HEK293 (cell line): ENCODE results near the gene TRIM44.

ENCODE experiments used
- CTCF ChIA-PET: fragments of 350-600 bp; formaldehyde crosslinking; extraction: SDS; loops from one replicate; lab custom pipeline; 2021; ENCODE audit warnings: antibody characterized with exemption; lab: Yijun Ruan, JAX
- POLR2A ChIA-PET: fragments of 300-600 bp; formaldehyde crosslinking; extraction: SDS; loops from one replicate; lab custom pipeline; 2020; ENCODE audit warnings: antibody characterized with exemption, inconsistent platforms; lab: Yijun Ruan, JAX
- H3K27ac ChIP-seq: fragments of 200-500 bp; sonication (Bioruptor generic); 2 replicates; pipeline ENCODE4 v1.5.1; 2014; ENCODE audit warnings: low read depth, low read length, control low read depth, inconsistent platforms; ENCODE audit errors: extremely low read depth
- H3K36me3 ChIP-seq, 2 experiments: fragments of 200-500 bp in 1 of 2; sonication (Bioruptor generic) in 1 of 2; 1 replicate in 1 of 2; 2 replicates in 1 of 2; pipeline ENCODE4 v1.5.1; 2014 to 2017; ENCODE audit warnings: inconsistent platforms in 2 of 2, low read length in 2 of 2; ENCODE audit not compliant: control insufficient read depth in 2 of 2, insufficient read depth in 1 of 2
- H3K4me1 ChIP-seq: fragments of 200-500 bp; sonication (Bioruptor generic); 2 replicates; pipeline ENCODE4 v1.5.1; 2014; ENCODE audit warnings: mild to moderate bottlenecking, low read length, inconsistent platforms; ENCODE audit not compliant: control insufficient read depth, insufficient read depth
- H3K4me3 ChIP-seq: 2 replicates; pipeline ENCODE4 v1.5.1; 2011; ENCODE audit warnings: low read depth, mild to moderate bottlenecking, control low read depth, low read length, moderate library complexity
- H3K9me3 ChIP-seq: fragments of 200-500 bp; sonication (Bioruptor generic); 2 replicates; pipeline ENCODE4 v1.5.1; 2014; ENCODE audit warnings: low read depth, low read length, inconsistent platforms; ENCODE audit not compliant: control insufficient read depth, insufficient read depth
- BCL11A ChIP-seq: fragments of 450-650 bp; formaldehyde crosslinking; IDR thresholded peaks from 2 replicates; pipeline ENCODE4 v1.5.1; 2016; ENCODE audit warnings: low read depth, missing biosample characterization, missing genetic modification characterization
- GLIS1 ChIP-seq: fragments of 450-650 bp; formaldehyde crosslinking; IDR thresholded peaks from 2 replicates; pipeline ENCODE4 v1.5.1; 2016; ENCODE audit warnings: missing biosample characterization, missing genetic modification characterization
- KLF10 ChIP-seq: fragments of 450-650 bp; IDR thresholded peaks from 2 replicates; pipeline ENCODE4 v1.5.1; 2018; ENCODE audit warnings: missing biosample characterization, mild to moderate bottlenecking, missing genetic modification characterization
- KLF16 ChIP-seq: fragments of 450-650 bp; formaldehyde crosslinking; IDR thresholded peaks from 2 replicates; pipeline ENCODE4 v1.5.1; 2017; ENCODE audit warnings: missing biosample characterization, missing genetic modification characterization
- SETDB1 ChIP-seq: IDR thresholded peaks from one replicate; pipeline ENCODE4 v1.6.1; 2017; ENCODE audit warnings: mild to moderate bottlenecking, low read length, moderate library complexity, mixed read lengths; ENCODE audit not compliant: insufficient read length
- SP7 ChIP-seq: fragments of 450-650 bp; formaldehyde crosslinking; IDR thresholded peaks from 2 replicates; pipeline ENCODE4 v1.5.1; 2016; ENCODE audit warnings: missing biosample characterization, missing genetic modification characterization
- TRIM28 ChIP-seq: IDR thresholded peaks from 2 replicates; pipeline ENCODE4 v1.6.1; 2011; ENCODE audit warnings: low read length, control low read depth, borderline replicate concordance
- YY2 ChIP-seq: fragments of 450-650 bp; formaldehyde crosslinking; IDR thresholded peaks from 2 replicates; pipeline ENCODE4 v1.5.1; 2016; ENCODE audit warnings: missing biosample characterization, missing genetic modification characterization
- ZBTB7A ChIP-seq: fragments of 450-650 bp; formaldehyde crosslinking; IDR thresholded peaks from 2 replicates; pipeline ENCODE4 v1.5.1; 2016; ENCODE audit warnings: low read depth, missing biosample characterization, missing genetic modification characterization
- ZFHX2 ChIP-seq: fragments of 450-650 bp; formaldehyde crosslinking; conservative IDR thresholded peaks from 2 replicates; pipeline ENCODE4 v1.5.1; 2016; ENCODE audit warnings: missing biosample characterization, missing genetic modification characterization
- ZNF16 ChIP-seq: fragments of 450-650 bp; formaldehyde crosslinking; IDR thresholded peaks from 2 replicates; pipeline ENCODE4 v1.5.1; 2016; ENCODE audit warnings: low read depth, missing biosample characterization, missing genetic modification characterization
- ZNF184 ChIP-seq: fragments of 450-650 bp; IDR thresholded peaks from 2 replicates; pipeline ENCODE4 v1.5.1; 2018; ENCODE audit warnings: missing biosample characterization, mild to moderate bottlenecking, missing genetic modification characterization
- ZNF214 ChIP-seq: fragments of 450-650 bp; formaldehyde crosslinking; IDR thresholded peaks from 2 replicates; pipeline ENCODE4 v1.5.1; 2017; ENCODE audit warnings: missing biosample characterization, mild to moderate bottlenecking, missing genetic modification characterization, borderline replicate concordance
- ZNF423 ChIP-seq: fragments of 450-650 bp; formaldehyde crosslinking; IDR thresholded peaks from 2 replicates; pipeline ENCODE4 v1.5.1; 2016; ENCODE audit warnings: missing biosample characterization, missing genetic modification characterization
- ZNF530 ChIP-seq: fragments of 450-650 bp; formaldehyde crosslinking; IDR thresholded peaks from 2 replicates; pipeline ENCODE4 v1.5.1; 2016; ENCODE audit warnings: low read depth, missing biosample characterization, missing genetic modification characterization
- ZNF626 ChIP-seq: fragments of 450-650 bp; sonication (Bioruptor Pico); formaldehyde crosslinking; IDR thresholded peaks from 2 replicates; pipeline ENCODE4 v1.5.1; 2018; ENCODE audit warnings: missing biosample characterization, missing genetic modification characterization, inconsistent platforms
- ZNF658 ChIP-seq: fragments of 450-650 bp; formaldehyde crosslinking; IDR thresholded peaks from 2 replicates; pipeline ENCODE4; 2016; ENCODE audit warnings: missing biosample characterization, missing genetic modification characterization
- ZNF76 ChIP-seq: fragments of 450-650 bp; formaldehyde crosslinking; IDR thresholded peaks from 2 replicates; pipeline ENCODE4; 2016; ENCODE audit warnings: low read depth, missing biosample characterization, missing genetic modification characterization, borderline replicate concordance
- ZXDB ChIP-seq: fragments of 450-650 bp; formaldehyde crosslinking; IDR thresholded peaks from 2 replicates; pipeline ENCODE4 v1.5.1; 2016; ENCODE audit warnings: missing biosample characterization, missing genetic modification characterization
- TF ChIP-seq, protein P1 (sequence below): fragments of 450-650 bp; formaldehyde crosslinking; IDR thresholded peaks from 2 replicates; pipeline ENCODE4 v1.5.1; 2016; ENCODE audit warnings: missing biosample characterization, missing genetic modification characterization
- TF ChIP-seq, protein P2 (sequence below): fragments of 450-650 bp; formaldehyde crosslinking; IDR thresholded peaks from 2 replicates; pipeline ENCODE4 v1.5.1; 2016; ENCODE audit warnings: missing biosample characterization, missing genetic modification characterization, low read depth
- TF ChIP-seq, protein P3 (sequence below): fragments of 450-650 bp; formaldehyde crosslinking; IDR thresholded peaks from 2 replicates; pipeline ENCODE4 v1.5.1; 2016; ENCODE audit warnings: missing biosample characterization, missing genetic modification characterization
- TF ChIP-seq, protein P4 (sequence below): fragments of 450-650 bp; formaldehyde crosslinking; IDR thresholded peaks from 2 replicates; pipeline ENCODE4 v1.5.0; 2017; ENCODE audit warnings: missing biosample characterization, missing genetic modification characterization, borderline replicate concordance

Gene TRIM44

DNA sequence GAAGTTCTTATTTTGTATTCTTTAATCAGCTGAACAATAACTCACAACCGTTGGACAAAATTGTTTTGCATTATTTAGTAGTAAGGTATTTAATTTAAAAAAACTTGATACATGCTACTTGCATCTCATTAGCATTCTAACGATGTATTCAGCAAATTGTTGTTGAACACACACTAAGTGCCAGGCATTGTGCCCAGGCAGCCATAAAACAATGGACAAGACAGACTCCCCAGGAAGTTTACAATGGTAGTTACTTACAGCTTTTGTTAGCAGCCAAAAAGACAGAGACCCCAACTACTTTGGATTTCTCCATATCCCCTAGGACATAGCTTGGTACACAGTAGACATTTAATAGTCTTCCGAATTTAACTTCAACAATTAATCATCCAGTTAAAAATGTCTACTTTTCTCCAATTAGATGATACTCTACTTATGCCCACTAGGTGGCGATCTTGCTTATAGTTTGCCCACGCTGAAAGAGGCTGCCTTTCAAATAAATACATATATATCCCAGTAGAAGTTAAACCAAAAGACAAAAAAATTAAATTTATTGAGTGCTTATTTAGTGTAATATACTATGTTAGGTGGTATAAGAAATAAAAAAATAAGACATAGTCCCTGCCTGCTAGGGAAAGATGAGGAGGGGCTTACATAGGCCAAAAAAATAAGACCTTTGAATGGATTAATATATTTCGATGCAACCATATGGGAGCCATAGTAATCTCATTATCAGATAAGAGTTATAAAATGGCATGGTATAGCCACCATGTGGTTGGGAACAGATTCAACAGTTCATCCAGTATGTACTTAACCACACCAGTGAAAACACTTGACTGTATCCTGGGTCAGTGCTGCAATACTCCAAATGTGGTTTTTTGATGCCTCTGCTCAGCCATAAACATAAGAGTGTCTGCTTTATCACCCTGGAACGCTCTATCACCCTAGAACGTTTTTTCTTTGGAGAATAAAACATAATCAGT, 46.4 kb upstream of the TRIM44 start (continued):
- TF ChIP-seq ZNF626 (tag by site-specific recombination) = no peak
- TF ChIP-seq ZNF76 = no peak
- no peak for TF ChIP-seq ZNF16 (tag by site-specific recombination)
- TF ChIP-seq ZXDB (tag by site-specific recombination) = peak; percentile 71
- no peak for TF ChIP-seq SP7 (tag by site-specific recombination)
- TF ChIP-seq ZNF658 (tag by site-specific recombination) = no peak
- TF ChIP-seq, protein P1, sequence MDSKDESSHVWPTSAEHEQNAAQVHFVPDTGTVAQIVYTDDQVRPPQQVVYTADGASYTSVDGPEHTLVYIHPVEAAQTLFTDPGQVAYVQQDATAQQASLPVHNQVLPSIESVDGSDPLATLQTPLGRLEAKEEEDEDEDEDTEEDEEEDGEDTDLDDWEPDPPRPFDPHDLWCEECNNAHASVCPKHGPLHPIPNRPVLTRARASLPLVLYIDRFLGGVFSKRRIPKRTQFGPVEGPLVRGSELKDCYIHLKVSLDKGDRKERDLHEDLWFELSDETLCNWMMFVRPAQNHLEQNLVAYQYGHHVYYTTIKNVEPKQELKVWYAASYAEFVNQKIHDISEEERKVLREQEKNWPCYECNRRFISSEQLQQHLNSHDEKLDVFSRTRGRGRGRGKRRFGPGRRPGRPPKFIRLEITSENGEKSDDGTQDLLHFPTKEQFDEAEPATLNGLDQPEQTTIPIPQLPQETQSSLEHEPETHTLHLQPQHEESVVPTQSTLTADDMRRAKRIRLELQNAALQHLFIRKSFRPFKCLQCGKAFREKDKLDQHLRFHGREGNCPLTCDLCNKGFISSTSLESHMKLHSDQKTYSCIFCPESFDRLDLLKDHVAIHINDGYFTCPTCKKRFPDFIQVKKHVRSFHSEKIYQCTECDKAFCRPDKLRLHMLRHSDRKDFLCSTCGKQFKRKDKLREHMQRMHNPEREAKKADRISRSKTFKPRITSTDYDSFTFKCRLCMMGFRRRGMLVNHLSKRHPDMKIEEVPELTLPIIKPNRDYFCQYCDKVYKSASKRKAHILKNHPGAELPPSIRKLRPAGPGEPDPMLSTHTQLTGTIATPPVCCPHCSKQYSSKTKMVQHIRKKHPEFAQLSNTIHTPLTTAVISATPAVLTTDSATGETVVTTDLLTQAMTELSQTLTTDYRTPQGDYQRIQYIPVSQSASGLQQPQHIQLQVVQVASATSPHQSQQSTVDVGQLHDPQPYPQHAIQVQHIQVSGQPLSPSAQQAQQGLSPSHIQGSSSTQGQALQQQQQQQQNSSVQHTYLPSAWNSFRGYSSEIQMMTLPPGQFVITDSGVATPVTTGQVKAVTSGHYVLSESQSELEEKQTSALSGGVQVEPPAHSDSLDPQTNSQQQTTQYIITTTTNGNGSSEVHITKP (tag by site-specific recombination) = 0 out of 2 replicates have a peak, but pooled peaks have one; percentile 13
- TF ChIP-seq BCL11A (tag by site-specific recombination) = no peak
- no peak for TF ChIP-seq YY2
- no peak for TF ChIP-seq ZNF423 (tag by site-specific recombination)
- no peak for TF ChIP-seq ZFHX2

DNA sequence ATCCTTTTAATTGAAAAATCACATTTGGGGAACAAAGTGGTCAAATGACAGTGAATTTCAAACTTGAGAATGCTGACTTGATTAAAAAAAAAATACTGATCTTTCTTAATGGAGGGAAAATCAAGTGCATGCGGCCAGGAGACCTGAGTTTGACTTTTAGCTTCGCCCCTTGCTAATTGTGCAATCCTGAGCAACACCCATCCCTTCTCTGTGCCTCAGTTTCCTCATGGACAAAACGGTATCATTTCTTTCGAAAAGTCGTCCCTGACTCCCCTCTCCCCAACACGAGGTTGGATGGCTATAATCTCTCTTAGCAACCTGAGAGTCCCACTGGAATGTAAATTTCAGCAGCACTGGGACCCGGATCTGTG, 45.3 kb upstream of the TRIM44 start:
- Histone ChIP-seq H3K27ac (no peak overlapping the region; the same call in 1 of the 2 replicates), H3K36me3 (no peaks in the 10 kb centered on the region), H3K9me3 (no peaks in the 10 kb centered on the region), H3K4me1 (peaks cover 3% of the 10 kb centered on the region), H3K4me3 (no peak overlapping the region)
- CTCF ChIA-PET = interaction anchor here (0.7 to 1.7 kb wide), 4 partner anchors 73 to 514 kb away, joined by 3 to 16 read pairs (median 4); no protein-coding TSS in a partner anchor
- POLR2A ChIA-PET = interaction anchor here (1.4 kb wide), 1 partner anchor 204 kb away, joined by 5 read pairs; no protein-coding TSS in a partner anchor
- TF ChIP-seq ZBTB7A (no peak), ZNF530 (tag by site-specific recombination) (no peak), SETDB1 (no peak), KLF10 (no peak), TRIM28 (no peak), KLF16 (tag by site-specific recombination) (no peak), GLIS1 (tag by site-specific recombination) (no peak), ZNF184 (tag by site-specific recombination) (no peak), ZNF214 (tag by site-specific recombination) (no peak)
- TF ChIP-seq, protein P1 (tag by site-specific recombination) = no peak
- TF ChIP-seq, protein P2, sequence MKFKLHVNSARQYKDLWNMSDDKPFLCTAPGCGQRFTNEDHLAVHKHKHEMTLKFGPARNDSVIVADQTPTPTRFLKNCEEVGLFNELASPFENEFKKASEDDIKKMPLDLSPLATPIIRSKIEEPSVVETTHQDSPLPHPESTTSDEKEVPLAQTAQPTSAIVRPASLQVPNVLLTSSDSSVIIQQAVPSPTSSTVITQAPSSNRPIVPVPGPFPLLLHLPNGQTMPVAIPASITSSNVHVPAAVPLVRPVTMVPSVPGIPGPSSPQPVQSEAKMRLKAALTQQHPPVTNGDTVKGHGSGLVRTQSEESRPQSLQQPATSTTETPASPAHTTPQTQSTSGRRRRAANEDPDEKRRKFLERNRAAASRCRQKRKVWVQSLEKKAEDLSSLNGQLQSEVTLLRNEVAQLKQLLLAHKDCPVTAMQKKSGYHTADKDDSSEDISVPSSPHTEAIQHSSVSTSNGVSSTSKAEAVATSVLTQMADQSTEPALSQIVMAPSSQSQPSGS (tag by site-specific recombination) = no peak
- TF ChIP-seq, protein P3, sequence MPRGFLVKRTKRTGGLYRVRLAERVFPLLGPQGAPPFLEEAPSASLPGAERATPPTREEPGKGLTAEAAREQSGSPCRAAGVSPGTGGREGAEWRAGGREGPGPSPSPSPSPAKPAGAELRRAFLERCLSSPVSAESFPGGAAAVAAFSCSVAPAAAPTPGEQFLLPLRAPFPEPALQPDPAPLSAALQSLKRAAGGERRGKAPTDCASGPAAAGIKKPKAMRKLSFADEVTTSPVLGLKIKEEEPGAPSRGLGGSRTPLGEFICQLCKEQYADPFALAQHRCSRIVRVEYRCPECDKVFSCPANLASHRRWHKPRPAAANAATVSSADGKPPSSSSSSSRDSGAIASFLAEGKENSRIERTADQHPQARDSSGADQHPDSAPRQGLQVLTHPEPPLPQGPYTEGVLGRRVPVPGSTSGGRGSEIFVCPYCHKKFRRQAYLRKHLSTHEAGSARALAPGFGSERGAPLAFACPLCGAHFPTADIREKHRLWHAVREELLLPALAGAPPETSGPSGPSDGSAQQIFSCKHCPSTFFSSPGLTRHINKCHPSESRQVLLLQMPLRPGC = no peak
- TF ChIP-seq, protein P4, sequence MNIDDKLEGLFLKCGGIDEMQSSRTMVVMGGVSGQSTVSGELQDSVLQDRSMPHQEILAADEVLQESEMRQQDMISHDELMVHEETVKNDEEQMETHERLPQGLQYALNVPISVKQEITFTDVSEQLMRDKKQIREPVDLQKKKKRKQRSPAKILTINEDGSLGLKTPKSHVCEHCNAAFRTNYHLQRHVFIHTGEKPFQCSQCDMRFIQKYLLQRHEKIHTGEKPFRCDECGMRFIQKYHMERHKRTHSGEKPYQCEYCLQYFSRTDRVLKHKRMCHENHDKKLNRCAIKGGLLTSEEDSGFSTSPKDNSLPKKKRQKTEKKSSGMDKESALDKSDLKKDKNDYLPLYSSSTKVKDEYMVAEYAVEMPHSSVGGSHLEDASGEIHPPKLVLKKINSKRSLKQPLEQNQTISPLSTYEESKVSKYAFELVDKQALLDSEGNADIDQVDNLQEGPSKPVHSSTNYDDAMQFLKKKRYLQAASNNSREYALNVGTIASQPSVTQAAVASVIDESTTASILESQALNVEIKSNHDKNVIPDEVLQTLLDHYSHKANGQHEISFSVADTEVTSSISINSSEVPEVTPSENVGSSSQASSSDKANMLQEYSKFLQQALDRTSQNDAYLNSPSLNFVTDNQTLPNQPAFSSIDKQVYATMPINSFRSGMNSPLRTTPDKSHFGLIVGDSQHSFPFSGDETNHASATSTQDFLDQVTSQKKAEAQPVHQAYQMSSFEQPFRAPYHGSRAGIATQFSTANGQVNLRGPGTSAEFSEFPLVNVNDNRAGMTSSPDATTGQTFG (tag by site-specific recombination) = no peak
